T-helper 2 cell treated with Interferon-gamma antibody and Interleukin-4, amounts not matched to agents 100 ng/mL and 5 ng/mL, for 36 hours (primary cell): ENCODE measurements around the gene CAT. TPM values are rescaled to one million over a fixed set of nuclear protein-coding genes. Genes with fewer than 3 reads are reported as not detected.

Experiments
- intact Hi-C: fragments of 100-400 bp; cut with micrococcal nuclease; formaldehyde crosslinking; loops from one replicate; pipeline ENCODE4 v1.15.1; 2023
- total RNA-seq: library from RNA; stranded (reverse); gene quantifications from 2 replicates; pipeline ENCODE4 v1.2.3, GENCODE V29; 2022

CAT gene
- total RNA-seq, 1 donor from 2014 or later: 41.7 TPM

- intact Hi-C loops: loop anchor here (2.0 to 10.0 kb wide), 4 partner anchors 129 to 685 kb away; no protein-coding TSS in a partner anchor
Observed at GRCh38 chr11:34493926-34494595, 55.3 kb downstream of the CAT start.

DNA sequence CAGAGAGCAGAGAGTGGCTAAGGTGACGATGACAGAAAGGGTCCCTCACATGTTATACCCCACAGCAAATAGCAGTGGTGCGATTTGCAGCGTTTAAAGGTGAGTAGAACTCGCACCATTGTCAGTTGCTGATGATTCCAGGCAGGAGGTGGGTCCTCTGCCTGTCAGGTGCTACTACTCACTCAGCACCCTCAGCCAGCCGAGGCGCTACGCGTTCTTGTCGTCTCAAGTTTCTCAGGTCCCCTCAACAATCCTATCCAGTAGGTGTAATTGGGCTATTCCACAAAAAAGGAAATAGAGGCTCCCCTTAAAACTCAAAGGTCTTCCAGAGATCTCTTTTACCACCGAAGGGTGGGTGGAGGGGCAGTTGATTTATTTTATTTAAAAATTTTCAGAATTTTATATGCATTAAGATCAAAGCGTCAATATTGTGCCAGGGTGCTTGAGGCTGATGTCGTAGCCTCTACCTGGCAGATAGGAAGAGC is 56.5 kb downstream of the CAT start:
- intact Hi-C loops: loop anchor here (10.0 kb wide), 3 partner anchors 130 to 640 kb away; no protein-coding TSS in a partner anchor

DNA sequence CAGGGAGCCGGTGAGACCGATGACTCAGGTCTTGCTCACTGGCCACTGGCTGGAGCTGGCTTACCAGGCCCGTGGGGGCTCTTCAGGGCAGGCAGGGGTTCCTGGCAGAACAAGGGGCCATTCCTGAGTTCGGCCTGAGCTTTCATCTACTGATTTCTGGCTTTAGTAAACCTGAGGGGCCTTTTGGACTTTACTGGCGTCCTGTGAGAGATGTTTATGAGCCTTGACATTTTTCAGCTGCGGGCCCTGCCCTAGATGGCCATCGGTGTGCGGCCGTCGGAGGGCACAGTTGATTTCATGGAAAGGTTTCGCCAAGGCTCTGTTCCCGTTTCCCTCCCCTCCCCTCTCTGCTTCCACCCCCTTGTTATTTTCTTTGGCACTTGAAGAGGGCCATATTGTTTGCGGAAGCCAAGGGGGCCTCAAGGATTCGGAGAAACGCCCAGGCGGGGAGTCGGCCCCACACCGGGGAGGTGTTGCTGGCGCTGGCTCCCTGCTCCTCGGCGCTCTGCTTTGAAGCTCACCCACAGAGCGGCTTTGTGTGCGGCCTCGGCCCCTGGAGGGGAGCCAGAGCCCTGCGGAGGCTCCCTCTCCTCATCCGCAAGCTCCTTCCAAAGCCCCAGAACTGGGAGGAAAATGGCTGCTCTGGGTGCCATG is 57.1 kb downstream of the CAT start:
- intact Hi-C loops: loop anchor here (10.0 kb wide), 3 partner anchors 131 to 641 kb away; no protein-coding TSS in a partner anchor

- intact Hi-C loops: loop anchor here (10.0 kb wide), 3 partner anchors 135 to 645 kb away; no protein-coding TSS in a partner anchor
Observed at GRCh38 chr11:34499719-34500500, 61.2 kb downstream of the CAT start.

GRCh38 chr11:34501500-34501899 is 62.8 kb downstream of the CAT start:
- intact Hi-C loops: no loop called here

DNA sequence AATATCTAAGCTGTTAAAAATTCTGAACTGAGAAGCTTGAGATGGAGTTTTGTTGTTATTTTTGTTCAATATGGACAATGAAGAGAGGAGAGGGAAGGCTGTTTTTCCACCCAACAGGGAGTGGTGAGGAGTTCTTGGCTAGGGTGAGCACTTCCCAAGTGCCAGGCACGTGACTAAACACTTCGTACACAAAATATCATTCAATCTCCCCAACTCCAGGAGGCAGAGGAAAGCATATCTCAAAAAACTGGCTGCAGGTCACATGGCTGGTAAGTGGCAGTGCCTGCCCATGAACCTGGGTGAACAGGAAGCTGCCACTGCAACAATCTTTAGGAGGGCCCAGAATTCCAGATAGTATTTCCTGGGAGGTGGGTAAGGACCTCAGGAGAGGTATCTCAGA is 63.2 kb downstream of the CAT start:
- intact Hi-C loops: no loop called here

DNA sequence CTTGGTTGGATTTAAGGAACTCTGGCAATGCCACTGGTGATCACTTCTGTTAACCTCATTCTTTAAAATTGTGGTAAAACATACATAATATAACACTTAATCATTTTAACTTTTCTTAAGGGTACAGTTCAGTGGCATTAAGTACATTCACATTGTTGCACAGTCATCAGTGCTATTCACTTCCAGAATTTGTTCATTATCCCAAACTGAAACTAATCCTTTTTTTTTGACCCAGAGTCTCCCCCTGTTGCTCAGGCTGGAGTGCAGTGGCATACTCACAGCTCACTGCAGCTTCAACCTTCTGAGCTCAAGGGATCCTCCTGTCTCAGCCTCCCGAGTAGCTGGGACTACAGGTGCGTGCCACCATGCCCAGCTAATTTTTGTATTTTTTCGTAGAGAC is 64.2 kb downstream of the CAT start:
- intact Hi-C loops: no loop called here

- intact Hi-C loops: no loop called here
Observed at GRCh38 chr11:34505874-34506273, 67.1 kb downstream of the CAT start.

GRCh38 chr11:34507156-34507555 is 68.4 kb downstream of the CAT start:
- intact Hi-C loops: no loop called here

GRCh38 chr11:34507610-34508009 is 68.9 kb downstream of the CAT start:
- intact Hi-C loops: no loop called here

DNA sequence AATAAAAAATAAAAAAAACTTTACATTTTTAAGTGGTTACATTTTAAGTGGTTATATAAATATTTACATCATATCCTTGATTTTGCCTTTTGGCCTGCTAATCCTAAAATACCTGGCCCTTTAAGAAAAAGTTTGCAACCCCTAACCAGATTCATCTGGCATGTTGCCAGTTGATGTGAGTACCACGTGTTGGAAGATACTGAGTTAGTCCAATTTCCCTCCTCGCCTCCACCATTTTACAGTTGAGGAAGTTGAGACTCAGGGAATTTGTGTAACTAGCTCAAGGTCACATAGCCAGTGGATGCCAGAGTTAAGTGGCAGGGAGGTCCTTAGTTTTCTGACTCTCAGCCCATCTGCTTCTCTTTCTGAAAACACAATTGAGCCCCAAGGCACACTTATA is 69.8 kb downstream of the CAT start:
- intact Hi-C loops: no loop called here

- intact Hi-C loops: no loop called here
Observed at GRCh38 chr11:34509336-34509876, 70.7 kb downstream of the CAT start.

DNA sequence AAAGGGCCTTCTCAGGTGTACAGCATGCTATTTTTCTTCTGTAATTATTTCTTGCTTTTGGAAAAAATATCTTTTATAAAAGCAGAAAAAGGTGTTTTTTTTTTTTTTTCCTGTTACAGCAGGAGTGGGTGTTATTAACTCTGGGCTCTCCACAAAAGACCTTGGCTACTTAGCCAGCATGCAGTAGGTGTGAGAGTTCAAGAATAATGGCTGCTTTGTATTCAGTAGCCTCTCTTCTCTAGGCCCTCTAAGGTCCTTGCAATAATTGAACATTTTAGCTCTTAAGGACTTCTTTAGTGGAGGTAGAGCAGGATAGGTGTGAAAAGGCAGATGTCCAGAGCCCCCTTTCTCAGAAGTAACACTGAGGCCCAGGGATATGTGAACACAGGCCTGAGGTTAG is 71.5 kb downstream of the CAT start:
- intact Hi-C loops: no loop called here

- intact Hi-C loops: no loop called here
Observed at GRCh38 chr11:34510673-34511072, 71.9 kb downstream of the CAT start.

DNA sequence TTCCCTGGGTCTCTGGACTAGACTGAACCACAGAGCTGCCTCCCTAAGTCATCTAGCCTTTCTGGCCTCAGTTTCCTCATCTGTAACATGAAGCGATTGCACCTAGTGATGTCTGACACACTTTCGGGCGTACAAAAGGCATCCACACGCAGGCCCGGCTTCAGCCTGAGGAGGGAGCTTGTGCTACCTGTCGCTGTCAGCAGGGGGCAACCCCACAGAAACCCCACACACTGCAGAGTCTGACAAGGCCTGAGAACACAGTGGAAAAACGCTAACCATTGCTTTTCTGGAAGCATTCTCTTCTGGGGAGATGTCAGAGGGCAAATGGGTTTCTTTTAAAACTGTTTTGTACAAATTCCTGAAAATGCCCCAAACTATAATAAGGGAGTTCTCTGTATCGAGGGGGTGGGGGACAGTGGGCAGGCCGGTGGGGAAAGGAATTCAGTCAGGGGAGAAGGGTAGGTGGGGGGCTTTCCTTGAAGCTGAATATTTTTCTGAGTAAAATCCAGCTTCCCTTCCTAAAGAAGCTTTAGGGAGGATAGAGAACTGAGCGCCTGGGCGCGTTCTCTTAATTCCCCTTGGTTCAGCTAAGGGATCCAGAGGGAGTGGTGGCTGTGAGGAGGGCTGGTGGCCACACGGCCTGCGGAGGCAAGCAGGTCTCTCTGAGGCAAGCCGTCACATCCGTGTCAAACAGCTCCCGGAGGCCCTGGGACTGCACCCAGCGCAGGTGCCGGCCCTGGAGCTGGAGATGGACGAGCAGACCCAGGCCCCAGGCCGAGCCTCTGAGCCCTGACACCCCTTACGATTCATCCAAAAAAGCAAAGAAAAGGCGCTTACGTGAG is 74.3 kb downstream of the CAT start:
- intact Hi-C loops: loop anchor here (2.0 kb wide), 1 partner anchor 880 kb away; no protein-coding TSS in a partner anchor

GRCh38 chr11:34513682-34514449 is 75.1 kb downstream of the CAT start, which contains the start of gene ELF5:
Gene ELF5, minus strand, starts transcription at chr11:34513794. Its CDS starts 8,045 bp downstream, at chr11:34505749.
- intact Hi-C loops: loop anchor here (2.0 kb wide), 1 partner anchor 879 kb away; no protein-coding TSS in a partner anchor

- intact Hi-C loops: no loop called here
Observed at GRCh38 chr11:34514597-34514996, 75.9 kb downstream of the CAT start.

DNA sequence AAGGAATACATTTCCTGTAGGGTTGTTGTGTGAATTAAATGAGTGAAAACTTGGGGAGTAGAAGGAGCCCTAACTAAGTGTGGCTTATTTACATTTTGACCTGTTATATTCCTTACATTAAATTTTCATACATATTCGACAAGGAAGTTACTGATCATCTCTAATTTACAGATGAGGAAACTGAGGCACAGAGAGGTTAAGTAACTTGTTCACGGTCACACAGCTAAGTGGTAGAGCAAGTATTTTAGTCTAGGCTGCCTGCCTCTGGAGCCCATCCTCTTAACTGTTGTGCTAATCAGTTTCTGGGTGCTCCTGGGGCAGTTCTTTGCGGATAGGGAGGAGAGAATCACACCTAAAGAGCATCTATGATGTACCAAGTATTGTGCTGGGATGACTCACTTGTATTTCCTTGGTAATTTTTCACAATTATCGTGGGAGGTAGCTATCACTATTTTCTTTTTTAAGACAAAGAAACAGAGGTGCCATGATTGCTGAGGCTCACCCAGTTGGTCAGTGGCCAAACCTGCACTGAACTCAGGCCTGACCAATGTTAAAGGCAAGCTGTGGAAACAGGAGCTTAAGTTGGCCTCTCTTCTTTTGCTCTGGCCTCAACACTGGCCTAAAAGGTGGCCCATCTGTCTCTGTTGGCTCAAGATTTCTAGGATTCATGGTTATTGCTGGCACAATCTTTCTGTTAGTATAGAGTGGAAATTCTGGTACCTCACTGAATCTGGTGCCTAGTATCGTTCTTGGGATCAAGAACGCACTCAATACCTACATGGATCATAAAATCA is 77.7 kb downstream of the CAT start:
- intact Hi-C loops: no loop called here
